ENCODE results near the gene SNX30.

GRCh38 chr9:112789473-112789872 is 38.9 kb downstream of the SNX30 start:
- TF ChIP-seq ZBTB33 (IDR thresholded peaks at IDR 0.05; ENCODE audit: extremely low read depth, insufficient replicate concordance, low read length) (no peak), ZFX (IDR thresholded peaks at IDR 0.05) (no peak), POLR2A (IDR thresholded peaks at IDR 0.05; ENCODE audit: borderline replicate concordance, extremely low read depth, insufficient read depth, insufficient read length) (no peak)
